ENCODE results near the gene RAMP1.
"Not testable (repeated sequence)": the region's sequence is repeated elsewhere in the genome, so short reads cannot be mapped to it uniquely, and the experiment has no call there.

Gene RAMP1

GRCh38 chr2:237942513-237942899 is 83.1 kb downstream of the RAMP1 start:
- no CpG with 5 or more reads among the region's 3 CpGs for WGBS (ENCODE audit: extremely low coverage, insufficient coverage, low lambda C conversion rate)
- H3K4me2 ChIP-seq (ENCODE audit: low read length): no peak overlapping the region
- no peak overlapping the region for H3K4me3 ChIP-seq (ENCODE audit: low read length)
- H2AK5ac ChIP-seq (ENCODE audit: low read length): no peak overlapping the region
- no peak overlapping the region for H2BK120ac ChIP-seq (ENCODE audit: low read depth, low read length)
- H2BK15ac ChIP-seq (replicated peaks; ENCODE audit: low read depth): no peak overlapping the region
- H3K79me1 ChIP-seq (ENCODE audit: low read length): no peaks in the 10 kb centered on the region
- no peaks in the 10 kb centered on the region for H3K27me3 ChIP-seq (ENCODE audit: insufficient read depth, low read length, poor library complexity)
- no peaks in the 10 kb centered on the region for H3K4me1 ChIP-seq (ENCODE audit: control insufficient read depth, low read depth, low read length)
- H3K4ac ChIP-seq (ENCODE audit: low read depth, low read length): no peak overlapping the region
- no peak overlapping the region for H3K9ac ChIP-seq (ENCODE audit: low read length)
- no peak overlapping the region for H3K18ac ChIP-seq (ENCODE audit: low read length)
- H3K23ac ChIP-seq (ENCODE audit: low read length): no peak overlapping the region
- H2BK5ac ChIP-seq (ENCODE audit: low read length): no peak overlapping the region
- H3K56ac ChIP-seq (ENCODE audit: low read length): no peak overlapping the region
- DNase-seq: no peak
- no peaks in the 10 kb centered on the region for H3K79me2 ChIP-seq (ENCODE audit: control insufficient read depth, insufficient read depth, low read length)
- no peak overlapping the region for H3K27ac ChIP-seq (ENCODE audit: low read depth, low read length)
- H4K5ac ChIP-seq (ENCODE audit: low read length): no peak overlapping the region
- no peak overlapping the region for H4K8ac ChIP-seq (ENCODE audit: low read depth, low read length)
- H3K36me3 ChIP-seq (ENCODE audit: control insufficient read depth, insufficient read depth, low read length): no peaks in the 10 kb centered on the region

GRCh38 chr2:237943395-237944094 is 84.1 kb downstream of the RAMP1 start:
- H3K27me3 ChIP-seq (ENCODE audit: insufficient read depth, low read length, poor library complexity): no peaks in the 10 kb centered on the region
- no peak overlapping the region for H3K4ac ChIP-seq (ENCODE audit: low read depth, low read length)
- no peak overlapping the region for H3K18ac ChIP-seq (ENCODE audit: low read length)
- H3K79me1 ChIP-seq (ENCODE audit: low read length): no peaks in the 10 kb centered on the region
- H3K4me2 ChIP-seq (ENCODE audit: low read length): no peak overlapping the region
- no peaks in the 10 kb centered on the region for H3K36me3 ChIP-seq (ENCODE audit: control insufficient read depth, insufficient read depth, low read length)
- no peak overlapping the region for H2BK120ac ChIP-seq (ENCODE audit: low read depth, low read length)
- no peak overlapping the region for H3K9ac ChIP-seq (ENCODE audit: low read length)
- H3K79me2 ChIP-seq (ENCODE audit: control insufficient read depth, insufficient read depth, low read length): no peaks in the 10 kb centered on the region
- H4K8ac ChIP-seq (ENCODE audit: low read depth, low read length): no peak overlapping the region
- no peaks in the 10 kb centered on the region for H3K4me1 ChIP-seq (ENCODE audit: control insufficient read depth, low read depth, low read length)
- H3K27ac ChIP-seq (ENCODE audit: low read depth, low read length): no peak overlapping the region
- no peak overlapping the region for H2AK5ac ChIP-seq (ENCODE audit: low read length)
- H3K4me3 ChIP-seq (ENCODE audit: low read length): no peak overlapping the region
- H2BK5ac ChIP-seq (ENCODE audit: low read length): no peak overlapping the region
- DNase-seq: no peak
- H4K5ac ChIP-seq (ENCODE audit: low read length): no peak overlapping the region
- H2BK15ac ChIP-seq (replicated peaks; ENCODE audit: low read depth): no peak overlapping the region
- H3K23ac ChIP-seq (ENCODE audit: low read length): no peak overlapping the region
- no CpG with 5 or more reads among the region's 7 CpGs for WGBS (ENCODE audit: extremely low coverage, insufficient coverage, low lambda C conversion rate)
- no peak overlapping the region for H3K56ac ChIP-seq (ENCODE audit: low read length)

- H3K27ac ChIP-seq (ENCODE audit: low read depth, low read length): no peak overlapping the region
- H3K4me2 ChIP-seq (ENCODE audit: low read length): no peak overlapping the region
- H3K79me1 ChIP-seq (ENCODE audit: low read length): no peaks in the 10 kb centered on the region
- H3K79me2 ChIP-seq (ENCODE audit: control insufficient read depth, insufficient read depth, low read length): no peaks in the 10 kb centered on the region
- peak; percentile 45 for DNase-seq
- H3K36me3 ChIP-seq (ENCODE audit: control insufficient read depth, insufficient read depth, low read length): no peaks in the 10 kb centered on the region
- no CpG with 5 or more reads among the region's 4 CpGs for WGBS (ENCODE audit: extremely low coverage, insufficient coverage, low lambda C conversion rate)
- no peak overlapping the region for H3K9ac ChIP-seq (ENCODE audit: low read length)
- no peak overlapping the region for H2BK5ac ChIP-seq (ENCODE audit: low read length)
- no peak overlapping the region for H3K56ac ChIP-seq (ENCODE audit: low read length)
- H3K18ac ChIP-seq (ENCODE audit: low read length): no peak overlapping the region
- no peak overlapping the region for H2BK15ac ChIP-seq (replicated peaks; ENCODE audit: low read depth)
- no peaks in the 10 kb centered on the region for H3K4me1 ChIP-seq (ENCODE audit: control insufficient read depth, low read depth, low read length)
- H3K23ac ChIP-seq (ENCODE audit: low read length): no peak overlapping the region
- H4K8ac ChIP-seq (ENCODE audit: low read depth, low read length): no peak overlapping the region
- H2AK5ac ChIP-seq (ENCODE audit: low read length): no peak overlapping the region
- H3K27me3 ChIP-seq (ENCODE audit: insufficient read depth, low read length, poor library complexity): no peaks in the 10 kb centered on the region
- H2BK120ac ChIP-seq (ENCODE audit: low read depth, low read length): no peak overlapping the region
- H4K5ac ChIP-seq (ENCODE audit: low read length): no peak overlapping the region
- H3K4ac ChIP-seq (ENCODE audit: low read depth, low read length): no peak overlapping the region
- H3K4me3 ChIP-seq (ENCODE audit: low read length): no peak overlapping the region
Measured at GRCh38 chr2:237944302-237944701, 84.9 kb downstream of the RAMP1 start.

- H2AK5ac ChIP-seq (ENCODE audit: low read length): no peak overlapping the region
- H3K27me3 ChIP-seq (ENCODE audit: insufficient read depth, low read length, poor library complexity): no peaks in the 10 kb centered on the region
- H3K27ac ChIP-seq (ENCODE audit: low read depth, low read length): no peak overlapping the region
- H3K4ac ChIP-seq (ENCODE audit: low read depth, low read length): no peak overlapping the region
- H3K9ac ChIP-seq (ENCODE audit: low read length): no peak overlapping the region
- H4K8ac ChIP-seq (ENCODE audit: low read depth, low read length): no peak overlapping the region
- H3K23ac ChIP-seq (ENCODE audit: low read length): no peak overlapping the region
- no peaks in the 10 kb centered on the region for H3K79me2 ChIP-seq (ENCODE audit: control insufficient read depth, insufficient read depth, low read length)
- no peaks in the 10 kb centered on the region for H3K36me3 ChIP-seq (ENCODE audit: control insufficient read depth, insufficient read depth, low read length)
- no peaks in the 10 kb centered on the region for H3K4me1 ChIP-seq (ENCODE audit: control insufficient read depth, low read depth, low read length)
- no peak overlapping the region for H2BK15ac ChIP-seq (replicated peaks; ENCODE audit: low read depth)
- no peak overlapping the region for H4K5ac ChIP-seq (ENCODE audit: low read length)
- no peak overlapping the region for H3K4me3 ChIP-seq (ENCODE audit: low read length)
- no peak overlapping the region for H3K18ac ChIP-seq (ENCODE audit: low read length)
- no peaks in the 10 kb centered on the region for H3K79me1 ChIP-seq (ENCODE audit: low read length)
- no peak for DNase-seq
- no peak overlapping the region for H2BK120ac ChIP-seq (ENCODE audit: low read depth, low read length)
- no peak overlapping the region for H2BK5ac ChIP-seq (ENCODE audit: low read length)
- no CpG with 5 or more reads among the region's 1 CpG for WGBS (ENCODE audit: extremely low coverage, insufficient coverage, low lambda C conversion rate)
- H3K56ac ChIP-seq (ENCODE audit: low read length): no peak overlapping the region
- H3K4me2 ChIP-seq (ENCODE audit: low read length): no peak overlapping the region
Measured at GRCh38 chr2:237946423-237946822, 87.0 kb downstream of the RAMP1 start.

GRCh38 chr2:237951354-237951753 is 91.9 kb downstream of the RAMP1 start:
- not testable (repeated sequence) for H3K4ac ChIP-seq (ENCODE audit: low read depth, low read length); H4K5ac ChIP-seq (ENCODE audit: low read length); H2BK15ac ChIP-seq (replicated peaks; ENCODE audit: low read depth); H2BK5ac ChIP-seq (ENCODE audit: low read length); H3K36me3 ChIP-seq (ENCODE audit: control insufficient read depth, insufficient read depth, low read length); H3K56ac ChIP-seq (ENCODE audit: low read length); H2BK120ac ChIP-seq (ENCODE audit: low read depth, low read length); H3K79me2 ChIP-seq (ENCODE audit: control insufficient read depth, insufficient read depth, low read length); H3K4me3 ChIP-seq (ENCODE audit: low read length); H4K8ac ChIP-seq (ENCODE audit: low read depth, low read length); H3K27ac ChIP-seq (ENCODE audit: low read depth, low read length); H3K9ac ChIP-seq (ENCODE audit: low read length); H3K18ac ChIP-seq (ENCODE audit: low read length); H3K79me1 ChIP-seq (ENCODE audit: low read length); DNase-seq; H3K4me1 ChIP-seq (ENCODE audit: control insufficient read depth, low read depth, low read length); H3K4me2 ChIP-seq (ENCODE audit: low read length); H3K23ac ChIP-seq (ENCODE audit: low read length); H3K27me3 ChIP-seq (ENCODE audit: insufficient read depth, low read length, poor library complexity); H2AK5ac ChIP-seq (ENCODE audit: low read length)
- no CpG with 5 or more reads among the region's 4 CpGs for WGBS (ENCODE audit: extremely low coverage, insufficient coverage, low lambda C conversion rate)

- Histone ChIP-seq H3K4me3 (ENCODE audit: low read length) (no peak overlapping the region), H3K18ac (ENCODE audit: low read length) (no peak overlapping the region), H2BK5ac (ENCODE audit: low read length) (no peak overlapping the region), H3K23ac (ENCODE audit: low read length) (no peak overlapping the region), H2BK15ac (replicated peaks; ENCODE audit: low read depth) (no peak overlapping the region), H4K8ac (ENCODE audit: low read depth, low read length) (no peak overlapping the region), H3K27ac (ENCODE audit: low read depth, low read length) (no peak overlapping the region), H2BK120ac (ENCODE audit: low read depth, low read length) (no peak overlapping the region), H3K36me3 (ENCODE audit: control insufficient read depth, insufficient read depth, low read length) (no peaks in the 10 kb centered on the region), H3K79me1 (ENCODE audit: low read length) (no peaks in the 10 kb centered on the region), H3K9ac (ENCODE audit: low read length) (no peak overlapping the region), H3K4me1 (ENCODE audit: control insufficient read depth, low read depth, low read length) (no peaks in the 10 kb centered on the region), H3K4ac (ENCODE audit: low read depth, low read length) (no peak overlapping the region), H2AK5ac (ENCODE audit: low read length) (no peak overlapping the region), H3K79me2 (ENCODE audit: control insufficient read depth, insufficient read depth, low read length) (no peaks in the 10 kb centered on the region), H3K56ac (ENCODE audit: low read length) (no peak overlapping the region), H3K27me3 (ENCODE audit: insufficient read depth, low read length, poor library complexity) (peaks cover 5% of the 10 kb centered on the region), H3K4me2 (ENCODE audit: low read length) (no peak overlapping the region), H4K5ac (ENCODE audit: low read length) (no peak overlapping the region)
- no peak for DNase-seq
- no CpG with 5 or more reads among the region's 3 CpGs for WGBS (ENCODE audit: extremely low coverage, insufficient coverage, low lambda C conversion rate)
Measured at GRCh38 chr2:237951878-237952277, 92.5 kb downstream of the RAMP1 start.
